Ascending aorta (tissue), 2 donors: Measurements from ENCODE around the gene CHD6. TPM values are rescaled to one million over a fixed set of nuclear protein-coding genes. Genes with fewer than 3 reads are reported as not detected.

Source experiments
- DNase-seq, 2 donors: peaks; one replicate each; pipeline ENCODE4 v3.0.0-alpha.2; 2019; ENCODE audit warnings: low spot score in 2 of 2
- H3K27ac ChIP-seq, 2 donors: fragments of 200-600 bp; sonication (generic); one replicate each; pipeline ENCODE4 v1.5.1; 2016 to 2017; ENCODE audit warnings: mild to moderate bottlenecking in 1 of 2
- H3K27me3 ChIP-seq: fragments of 200-600 bp; sonication (generic); one replicate; pipeline ENCODE4 v1.5.1; 2017
- H3K36me3 ChIP-seq, 2 donors: fragments of 200-600 bp; sonication (generic); one replicate each; pipeline ENCODE4 v1.5.1; 2016
- H3K4me1 ChIP-seq, 2 donors: fragments of 200-600 bp; sonication (generic); one replicate each; pipeline ENCODE4 v1.5.1; 2016 to 2017; ENCODE audit warnings: mild to moderate bottlenecking in 1 of 2
- H3K4me3 ChIP-seq, 2 donors: fragments of 200-600 bp; sonication (generic); one replicate each; pipeline ENCODE4 v1.5.1; 2016 to 2017; ENCODE audit warnings: mild to moderate bottlenecking in 1 of 2
- H3K9me3 ChIP-seq, 2 donors: fragments of 200-600 bp; sonication (generic); one replicate each; pipeline ENCODE4 v1.5.1; 2016
- CTCF ChIP-seq, 3 experiments: fragments of 200-600 bp in 2 of 3; fragments of 450-650 bp in 1 of 3; sonication (generic) in 2 of 3; IDR thresholded peaks; one replicate each; pipeline ENCODE4 v1.5.1; 2016 to 2019; ENCODE audit warnings: antibody characterized with exemption in 3 of 3, mild to moderate bottlenecking in 1 of 3, moderate library complexity in 1 of 3
- intact Hi-C: fragments of 100-400 bp; cut with DNase I; formaldehyde crosslinking; loops from one replicate; pipeline ENCODE4 v1.15.1; 2023
- total RNA-seq: library from RNA; depleted of rRNA; stranded (reverse); fragments of >200 nt; gene quantifications from one replicate; pipeline ENCODE4 v1.1.0, GENCODE V29; 2016

The CHD6 gene
- total RNA-seq, 1 donor from 2014 or later, result 42.9 TPM

GRCh38 chr20:41366546-41367392, 251.4 kb downstream of the CHD6 start, which contains the start of gene EMILIN3:
Gene EMILIN3, minus strand, starts transcription at chr20:41366818. Its CDS starts 184 bp downstream, at chr20:41366634.
- H3K36me3 ChIP-seq, result no peaks in the 10 kb centered on the region
- H3K27me3 ChIP-seq, result peaks cover 12% of the 10 kb centered on the region
- peaks cover 0 to 2% of the 10 kb centered on the region in 2 donors for H3K4me1 ChIP-seq
- no peak within 1 kb of the TSS for H3K27ac ChIP-seq
- no peak for TF ChIP-seq CTCF (IDR thresholded peaks at IDR 0.05)
- no peaks in the 10 kb centered on the region for H3K9me3 ChIP-seq
- intact Hi-C loops, result no loop called here
- DNase-seq, result no peak
- peak within 1 kb of the TSS; percentile 34 to 61 for H3K4me3 ChIP-seq

DNA sequence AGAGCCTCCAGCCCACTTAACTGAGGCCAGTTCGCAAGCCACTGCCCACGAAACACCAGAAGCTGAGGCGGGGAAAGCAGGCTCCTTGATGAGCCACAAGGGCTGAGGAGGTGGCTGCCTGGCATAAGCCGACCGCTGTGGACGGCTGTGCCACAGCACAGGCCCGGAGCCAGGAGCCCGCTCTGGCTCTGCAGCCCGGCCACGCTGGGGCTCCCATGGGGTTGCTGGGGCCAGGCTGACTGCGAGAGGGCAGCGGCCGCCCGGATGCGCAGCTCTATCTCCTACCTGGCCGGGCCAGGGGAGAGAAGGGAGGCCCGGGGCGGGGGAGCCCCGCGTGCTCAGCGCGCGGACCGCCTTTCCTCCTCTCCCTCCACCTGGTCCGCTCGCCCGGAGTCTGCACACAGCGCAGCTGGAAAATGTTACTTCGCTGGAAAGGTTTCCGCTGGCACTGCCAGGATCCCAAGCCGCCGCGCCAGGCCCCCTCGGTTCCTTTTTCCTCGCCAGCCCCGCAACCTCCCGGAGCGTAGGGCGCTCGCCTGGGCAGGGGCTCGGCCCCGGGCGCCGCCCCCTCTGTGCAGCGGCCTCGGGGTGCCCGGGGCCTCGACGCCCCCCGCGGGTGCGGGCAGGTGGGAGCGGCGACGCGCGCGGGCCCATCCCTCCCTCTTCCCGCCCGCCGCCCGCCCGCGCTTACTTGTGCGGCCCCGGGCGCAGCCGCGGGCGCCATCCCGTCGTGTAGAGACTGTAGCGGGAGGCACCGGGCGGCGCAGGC, 252.2 kb downstream of the CHD6 start:
- peak overlapping the region; percentile 34 to 61 for H3K4me3 ChIP-seq
- no peak overlapping the region for H3K27ac ChIP-seq
- no peaks in the 10 kb centered on the region for H3K9me3 ChIP-seq
- intact Hi-C loops, result no loop called here
- no peaks in the 10 kb centered on the region for H3K36me3 ChIP-seq
- H3K27me3 ChIP-seq, result peaks cover 12% of the 10 kb centered on the region
- DNase-seq, result no peak
- TF ChIP-seq CTCF (IDR thresholded peaks at IDR 0.05), result no peak
- H3K4me1 ChIP-seq, result peaks cover 0 to 2% of the 10 kb centered on the region in 2 donors

- no peaks in the 10 kb centered on the region for H3K36me3 ChIP-seq
- no peaks in the 10 kb centered on the region for H3K9me3 ChIP-seq
- H3K4me1 ChIP-seq, result peaks cover 0 to 2% of the 10 kb centered on the region in 2 donors
- peaks cover 12% of the 10 kb centered on the region for H3K27me3 ChIP-seq
- DNase-seq, result no peak
- intact Hi-C loops, result no loop called here
- no peak overlapping the region for H3K27ac ChIP-seq
- H3K4me3 ChIP-seq, result peak overlapping the region in 1 of 2 donors; percentile 61
- TF ChIP-seq CTCF (IDR thresholded peaks at IDR 0.05), result no peak
Observed at GRCh38 chr20:41364967-41365765, 253.0 kb downstream of the CHD6 start.

GRCh38 chr20:41364236-41364855, 253.8 kb downstream of the CHD6 start:
- Histone ChIP-seq H3K4me3 (no peak overlapping the region), H3K9me3 (no peaks in the 10 kb centered on the region), H3K27me3 (peaks cover 12% of the 10 kb centered on the region), H3K36me3 (peaks cover 0 to 6% of the 10 kb centered on the region in 2 donors), H3K4me1 (peaks cover 0 to 2% of the 10 kb centered on the region in 2 donors), H3K27ac (no peak overlapping the region)
- no peak for TF ChIP-seq CTCF (IDR thresholded peaks at IDR 0.05)
- intact Hi-C loops, result no loop called here
- DNase-seq, result no peak

- peaks cover 0 to 2% of the 10 kb centered on the region in 2 donors for H3K4me1 ChIP-seq
- H3K27me3 ChIP-seq, result peaks cover 12% of the 10 kb centered on the region
- H3K4me3 ChIP-seq, result no peak overlapping the region
- TF ChIP-seq CTCF (IDR thresholded peaks at IDR 0.05), result no peak
- no peak for DNase-seq
- no peaks in the 10 kb centered on the region for H3K9me3 ChIP-seq
- H3K36me3 ChIP-seq, result peaks cover 1 to 11% of the 10 kb centered on the region in 2 donors
- H3K27ac ChIP-seq, result no peak overlapping the region
- intact Hi-C loops, result no loop called here
Observed at GRCh38 chr20:41363601-41364000, 254.6 kb downstream of the CHD6 start.
